ENCODE measurements around the gene XPO6. TPM values are rescaled to one million over a fixed set of nuclear protein-coding genes. Genes with fewer than 3 reads are reported as not detected.

The XPO6 gene
- total RNA-seq, 1 experiment from 2014 or later = 135 TPM

DNA sequence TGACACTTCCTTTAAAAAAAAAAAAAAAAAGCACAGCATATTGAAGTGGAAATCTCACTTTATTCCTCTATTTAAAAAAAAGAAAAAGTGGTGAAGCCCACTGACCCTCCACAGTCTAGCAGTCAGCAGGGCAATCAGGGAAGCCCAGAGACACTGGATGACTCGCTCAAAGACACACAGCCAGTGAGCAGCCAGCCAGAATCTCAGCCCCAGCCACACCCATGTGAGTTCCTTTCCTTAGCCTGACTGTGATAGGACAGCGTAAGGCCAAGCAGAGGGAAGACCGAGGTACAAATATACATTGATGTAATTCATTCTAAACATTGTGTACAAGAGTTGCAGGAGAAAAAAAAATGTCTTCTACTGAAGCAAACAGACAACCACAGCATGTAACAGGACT is 22.5 kb downstream of the XPO6 start:
- Histone ChIP-seq H3K27me3 (ENCODE audit: control insufficient read depth, insufficient read depth, low read length) (no peaks in the 10 kb centered on the region), H3K9me3 (ENCODE audit: control insufficient read depth, insufficient read depth, low read depth, low read length) (no peaks in the 10 kb centered on the region), H3K4me1 (ENCODE audit: control insufficient read depth, insufficient read depth, low read length) (peaks cover under 1% of the 10 kb centered on the region; the same call in 1 of the 2 replicates), H3K4me3 (ENCODE audit: low read depth in 2 of 2, low read length in 2 of 2) (no peak overlapping the region), H3K27ac (ENCODE audit: low read length) (no peak overlapping the region), H3K36me3 (ENCODE audit: control insufficient read depth, insufficient read depth, low read length) (no peaks in the 10 kb centered on the region)
- ChIA-PET POLR2A (interaction anchor here (0.6 kb wide), 1 partner anchor 17 kb away, joined by 14 read pairs; no protein-coding TSS in a partner anchor), CTCF (interaction anchor here (0.6 kb wide), 2 partner anchors 122 to 189 kb away, joined by 3 to 4 read pairs; no protein-coding TSS in a partner anchor)
- in situ Hi-C loops (cut with HindIII; ENCODE audit: low pct_unique_long_range_greater_than_20kb, low sequenced_read_pairs) = no loop called here
- ATAC-seq = no peak; the same call in 1 of the 2 replicates
- TF ChIP-seq POLR2AphosphoS5 (IDR thresholded peaks at IDR 0.05; ENCODE audit: low read depth, low read length) = no peak
- DNase-seq (ENCODE audit: low read depth, low spot score) = no peak
- intact Hi-C loops (cut with micrococcal nuclease; ENCODE audit: unreplicated experiment) = no loop called here
- no TSS peak for BruUV-seq (replicated peaks)

DNA sequence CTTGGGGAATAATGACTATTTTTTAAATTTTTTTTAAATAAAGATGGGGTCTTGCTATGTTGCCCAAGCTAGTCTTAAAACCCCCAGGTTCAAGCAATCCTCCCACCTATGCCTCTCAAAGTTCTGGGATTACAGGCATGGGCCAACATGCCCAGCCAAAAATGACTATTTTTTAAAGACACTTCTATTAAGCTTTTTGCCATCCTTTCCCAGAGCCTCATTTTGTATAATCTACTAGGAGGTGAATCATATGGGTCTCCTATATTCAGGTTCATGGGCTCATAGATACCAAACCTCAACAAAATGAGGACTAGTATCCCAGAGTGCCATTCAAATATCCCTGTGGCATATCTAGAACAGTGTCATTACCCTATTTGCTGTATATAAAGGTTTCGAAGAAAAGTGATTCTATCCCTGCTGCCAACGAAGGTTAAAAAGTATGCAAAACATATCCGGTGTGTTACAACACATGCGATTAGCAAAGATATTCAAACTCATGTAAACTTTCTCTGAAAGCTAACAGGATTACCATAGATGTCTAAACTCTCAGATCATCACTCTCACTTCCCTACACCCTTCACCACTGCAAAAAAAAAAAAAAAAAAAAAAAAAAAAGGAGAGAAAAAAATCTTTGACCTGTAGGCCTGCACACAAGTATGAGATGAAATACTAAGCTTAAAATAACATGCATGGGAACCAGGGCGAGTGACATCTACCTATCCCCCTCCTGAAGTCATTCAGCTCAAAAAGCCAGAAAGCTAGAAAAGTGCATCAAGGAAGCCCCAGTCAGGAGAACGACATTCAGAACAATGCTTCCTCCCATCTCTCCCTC is 23.5 kb downstream of the XPO6 start:
- TF ChIP-seq, protein P1, sequence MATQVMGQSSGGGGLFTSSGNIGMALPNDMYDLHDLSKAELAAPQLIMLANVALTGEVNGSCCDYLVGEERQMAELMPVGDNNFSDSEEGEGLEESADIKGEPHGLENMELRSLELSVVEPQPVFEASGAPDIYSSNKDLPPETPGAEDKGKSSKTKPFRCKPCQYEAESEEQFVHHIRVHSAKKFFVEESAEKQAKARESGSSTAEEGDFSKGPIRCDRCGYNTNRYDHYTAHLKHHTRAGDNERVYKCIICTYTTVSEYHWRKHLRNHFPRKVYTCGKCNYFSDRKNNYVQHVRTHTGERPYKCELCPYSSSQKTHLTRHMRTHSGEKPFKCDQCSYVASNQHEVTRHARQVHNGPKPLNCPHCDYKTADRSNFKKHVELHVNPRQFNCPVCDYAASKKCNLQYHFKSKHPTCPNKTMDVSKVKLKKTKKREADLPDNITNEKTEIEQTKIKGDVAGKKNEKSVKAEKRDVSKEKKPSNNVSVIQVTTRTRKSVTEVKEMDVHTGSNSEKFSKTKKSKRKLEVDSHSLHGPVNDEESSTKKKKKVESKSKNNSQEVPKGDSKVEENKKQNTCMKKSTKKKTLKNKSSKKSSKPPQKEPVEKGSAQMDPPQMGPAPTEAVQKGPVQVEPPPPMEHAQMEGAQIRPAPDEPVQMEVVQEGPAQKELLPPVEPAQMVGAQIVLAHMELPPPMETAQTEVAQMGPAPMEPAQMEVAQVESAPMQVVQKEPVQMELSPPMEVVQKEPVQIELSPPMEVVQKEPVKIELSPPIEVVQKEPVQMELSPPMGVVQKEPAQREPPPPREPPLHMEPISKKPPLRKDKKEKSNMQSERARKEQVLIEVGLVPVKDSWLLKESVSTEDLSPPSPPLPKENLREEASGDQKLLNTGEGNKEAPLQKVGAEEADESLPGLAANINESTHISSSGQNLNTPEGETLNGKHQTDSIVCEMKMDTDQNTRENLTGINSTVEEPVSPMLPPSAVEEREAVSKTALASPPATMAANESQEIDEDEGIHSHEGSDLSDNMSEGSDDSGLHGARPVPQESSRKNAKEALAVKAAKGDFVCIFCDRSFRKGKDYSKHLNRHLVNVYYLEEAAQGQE (IDR thresholded peaks at IDR 0.05; ENCODE audit: insufficient read depth in 1 of 2, low read depth in 2 of 2, low read length in 1 of 2) = no peak
- TF ChIP-seq TCF7L2 (IDR thresholded peaks at IDR 0.05; ENCODE audit: low read depth, low read length) (no peak), POLR2AphosphoS5 (IDR thresholded peaks at IDR 0.05; ENCODE audit: low read depth, low read length) (no peak), SIN3A (IDR thresholded peaks at IDR 0.05; ENCODE audit: borderline replicate concordance, insufficient read depth, low read depth, low read length) (no peak)
- TF ChIP-seq, protein P2, sequence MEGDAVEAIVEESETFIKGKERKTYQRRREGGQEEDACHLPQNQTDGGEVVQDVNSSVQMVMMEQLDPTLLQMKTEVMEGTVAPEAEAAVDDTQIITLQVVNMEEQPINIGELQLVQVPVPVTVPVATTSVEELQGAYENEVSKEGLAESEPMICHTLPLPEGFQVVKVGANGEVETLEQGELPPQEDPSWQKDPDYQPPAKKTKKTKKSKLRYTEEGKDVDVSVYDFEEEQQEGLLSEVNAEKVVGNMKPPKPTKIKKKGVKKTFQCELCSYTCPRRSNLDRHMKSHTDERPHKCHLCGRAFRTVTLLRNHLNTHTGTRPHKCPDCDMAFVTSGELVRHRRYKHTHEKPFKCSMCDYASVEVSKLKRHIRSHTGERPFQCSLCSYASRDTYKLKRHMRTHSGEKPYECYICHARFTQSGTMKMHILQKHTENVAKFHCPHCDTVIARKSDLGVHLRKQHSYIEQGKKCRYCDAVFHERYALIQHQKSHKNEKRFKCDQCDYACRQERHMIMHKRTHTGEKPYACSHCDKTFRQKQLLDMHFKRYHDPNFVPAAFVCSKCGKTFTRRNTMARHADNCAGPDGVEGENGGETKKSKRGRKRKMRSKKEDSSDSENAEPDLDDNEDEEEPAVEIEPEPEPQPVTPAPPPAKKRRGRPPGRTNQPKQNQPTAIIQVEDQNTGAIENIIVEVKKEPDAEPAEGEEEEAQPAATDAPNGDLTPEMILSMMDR (IDR thresholded peaks at IDR 0.05) = no peak
- Histone ChIP-seq H3K4me1 (ENCODE audit: control insufficient read depth, insufficient read depth, low read length) (peaks cover 9% of the 10 kb centered on the region), H3K4me3 (ENCODE audit: low read depth in 2 of 2, low read length in 2 of 2) (no peak overlapping the region), H3K9me3 (ENCODE audit: control insufficient read depth, insufficient read depth, low read depth, low read length) (no peaks in the 10 kb centered on the region), H3K27me3 (ENCODE audit: control insufficient read depth, insufficient read depth, low read length) (no peaks in the 10 kb centered on the region), H3K27ac (ENCODE audit: low read length) (no peak overlapping the region), H3K36me3 (ENCODE audit: control insufficient read depth, insufficient read depth, low read length) (no peaks in the 10 kb centered on the region)
- TSS peak; percentile 29 for BruUV-seq (replicated peaks)
- intact Hi-C loops (cut with micrococcal nuclease; ENCODE audit: unreplicated experiment) (no loop called here), in situ Hi-C loops (cut with HindIII; ENCODE audit: low pct_unique_long_range_greater_than_20kb, low sequenced_read_pairs) (no loop called here)
- CTCF ChIA-PET = interaction anchor here (0.6 kb wide), 3 partner anchors 46 to 188 kb away, joined by 3 to 5 read pairs (median 4); no protein-coding TSS in a partner anchor
- POLR2A ChIA-PET = interaction anchor here (0.6 kb wide), 1 partner anchor 16 kb away, joined by 14 read pairs; no protein-coding TSS in a partner anchor
- DNase-seq (ENCODE audit: low read depth, low spot score) = no peak
- ATAC-seq = no peak

DNA sequence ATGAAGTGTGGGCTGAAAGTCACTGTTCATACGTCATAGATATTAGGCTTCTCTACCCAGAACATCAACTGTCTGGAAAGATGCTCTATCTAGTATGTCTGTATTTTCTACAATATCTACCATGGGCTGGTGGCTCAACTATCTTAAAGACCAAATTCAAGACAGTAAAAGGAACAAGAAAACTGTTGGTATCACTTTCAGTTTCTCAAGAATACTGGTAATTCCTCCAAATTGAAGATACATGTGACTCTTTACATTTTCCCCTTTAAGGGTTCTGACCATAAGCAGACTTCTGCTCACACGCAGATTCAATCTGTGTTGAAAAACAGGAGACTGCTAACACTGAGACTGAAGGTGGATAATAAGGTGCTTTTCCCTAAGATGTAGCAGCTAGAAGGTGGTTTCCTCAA is 24.2 kb downstream of the XPO6 start:
- ATAC-seq = no peak
- no peaks in the 10 kb centered on the region for H3K27me3 ChIP-seq (ENCODE audit: control insufficient read depth, insufficient read depth, low read length)
- in situ Hi-C loops (cut with HindIII; ENCODE audit: low pct_unique_long_range_greater_than_20kb, low sequenced_read_pairs) (no loop called here), intact Hi-C loops (cut with micrococcal nuclease; ENCODE audit: unreplicated experiment) (no loop called here)
- no peaks in the 10 kb centered on the region for H3K36me3 ChIP-seq (ENCODE audit: control insufficient read depth, insufficient read depth, low read length)
- H3K27ac ChIP-seq (ENCODE audit: low read length) = no peak overlapping the region
- BruUV-seq (replicated peaks) = no TSS peak
- ChIA-PET CTCF (no interaction called here), POLR2A (no interaction called here)
- DNase-seq (ENCODE audit: low read depth, low spot score) = no peak
- H3K4me3 ChIP-seq (ENCODE audit: low read depth in 2 of 2, low read length in 2 of 2) = no peak overlapping the region
- TF ChIP-seq, protein P2 (IDR thresholded peaks at IDR 0.05) = no peak
- TF ChIP-seq TCF7L2 (IDR thresholded peaks at IDR 0.05; ENCODE audit: low read depth, low read length) (no peak), SIN3A (IDR thresholded peaks at IDR 0.05; ENCODE audit: borderline replicate concordance, insufficient read depth, low read depth, low read length) (no peak), POLR2AphosphoS5 (IDR thresholded peaks at IDR 0.05; ENCODE audit: low read depth, low read length) (no peak)
- TF ChIP-seq, protein P1 (IDR thresholded peaks at IDR 0.05; ENCODE audit: insufficient read depth in 1 of 2, low read depth in 2 of 2, low read length in 1 of 2) = no peak
- no peaks in the 10 kb centered on the region for H3K9me3 ChIP-seq (ENCODE audit: control insufficient read depth, insufficient read depth, low read depth, low read length)
- peaks cover 13% of the 10 kb centered on the region for H3K4me1 ChIP-seq (ENCODE audit: control insufficient read depth, insufficient read depth, low read length)

Measured in Panc1 (cell line).